Activated CD8-positive, alpha-beta memory T cell treated with anti-CD3 and anti-CD28 coated beads for 4 hours (primary cell): ENCODE results near the gene CCDC50.

Source experiments
- DNase-seq, 2 donors: peaks; one replicate each; pipeline ENCODE4 v3.0.0-alpha.2; 2020; ENCODE audit warnings: low read depth in 2 of 2

The CCDC50 gene

GRCh38 chr3:191379446-191379845 is 50.3 kb downstream of the CCDC50 start:
- DNase-seq: no peak

- no peak for DNase-seq
Observed at GRCh38 chr3:191380001-191380400, 50.8 kb downstream of the CCDC50 start.

GRCh38 chr3:191381303-191381702 is 52.1 kb downstream of the CCDC50 start:
- no peak for DNase-seq

- no peak for DNase-seq
Observed at GRCh38 chr3:191382661-191383060, 53.5 kb downstream of the CCDC50 start.

GRCh38 chr3:191383124-191383523 is 53.9 kb downstream of the CCDC50 start:
- no peak for DNase-seq

GRCh38 chr3:191385101-191385500 is 55.9 kb downstream of the CCDC50 start:
- DNase-seq: no peak

GRCh38 chr3:191387441-191388077 is 58.4 kb downstream of the CCDC50 start:
- DNase-seq: no peak

GRCh38 chr3:191388823-191389222 is 59.6 kb downstream of the CCDC50 start:
- DNase-seq: no peak

GRCh38 chr3:191390580-191390979 is 61.4 kb downstream of the CCDC50 start:
- DNase-seq: no peak

- no peak for DNase-seq
Observed at GRCh38 chr3:191391861-191392808, 62.9 kb downstream of the CCDC50 start.

GRCh38 chr3:191393146-191393545 is 64.0 kb downstream of the CCDC50 start:
- no peak for DNase-seq

- DNase-seq: no peak
Observed at GRCh38 chr3:191397771-191398170, 68.6 kb downstream of the CCDC50 start.

- no peak for DNase-seq
Observed at GRCh38 chr3:191398607-191399006, 69.4 kb downstream of the CCDC50 start.

- DNase-seq: no peak
Observed at GRCh38 chr3:191399918-191400317, 70.7 kb downstream of the CCDC50 start.

- no peak for DNase-seq
Observed at GRCh38 chr3:191401775-191402357, 72.7 kb downstream of the CCDC50 start.

- DNase-seq: no peak
Observed at GRCh38 chr3:191409791-191410359, 80.7 kb downstream of the CCDC50 start.

- no peak for DNase-seq
Observed at GRCh38 chr3:191412759-191413158, 83.6 kb downstream of the CCDC50 start.

- no peak for DNase-seq
Observed at GRCh38 chr3:191414286-191414685, 85.1 kb downstream of the CCDC50 start.

GRCh38 chr3:191414732-191415131 is 85.5 kb downstream of the CCDC50 start:
- no peak for DNase-seq

- DNase-seq: no peak
Observed at GRCh38 chr3:191415566-191415965, 86.4 kb downstream of the CCDC50 start.

GRCh38 chr3:191417457-191417729 is 88.2 kb downstream of the CCDC50 start:
- no peak for DNase-seq

- DNase-seq: no peak
Observed at GRCh38 chr3:191420771-191421170, 91.6 kb downstream of the CCDC50 start.

GRCh38 chr3:191424881-191425280 is 95.7 kb downstream of the CCDC50 start:
- DNase-seq: no peak
